WTC11 (cell line): ENCODE measurements around the gene FRS2. TPM values are rescaled to one million over a fixed set of nuclear protein-coding genes. Genes with fewer than 3 reads are reported as not detected.
A peak's percentile ranks its signal among the peaks of the same experiment; 100 is the strongest.

Experiments
- ATAC-seq: fragments of 200-7000 bp; cut with Tn5 transposase; 2 replicates; pipeline ENCODE4 v1.10.0; 2021; ENCODE audit warnings: mild to moderate bottlenecking, moderate library complexity
- Bru-seq: library from RNA; stranded (reverse); fragments of 400-500 nt; gene quantifications from one replicate; lab custom pipeline; 2021; lab: Mats Ljungman, UMichigan
- CTCF ChIA-PET: fragments of 300-600 bp; sonication (Branson Sonifier 250); formaldehyde crosslinking; loops from one replicate; lab custom pipeline; 2021; ENCODE audit warnings: antibody characterized with exemption; lab: Charles Lee
- POLR2A ChIA-PET: fragments of 350-600 bp; sonication (Branson Sonifier 250); formaldehyde crosslinking; loops from one replicate; lab custom pipeline; 2021; ENCODE audit warnings: antibody characterized with exemption; lab: Charles Lee
- DNase-seq: peaks from one replicate; pipeline ENCODE4 v3.0.0; 2021; ENCODE audit warnings: low spot score
- H3K27ac Mint-ChIP-seq: 2 replicates; pipeline ENCODE4 v1.8.0; 2021; ENCODE audit warnings: mixed read lengths
- H3K27me3 Mint-ChIP-seq: 2 replicates; pipeline ENCODE4 v1.8.0; 2021; ENCODE audit warnings: low read depth, mild to moderate bottlenecking, moderate library complexity, mixed read lengths
- H3K36me3 Mint-ChIP-seq: 2 replicates; pipeline ENCODE4 v1.8.0; 2021; ENCODE audit warnings: mixed read lengths
- H3K4me1 Mint-ChIP-seq: 2 replicates; pipeline ENCODE4 v1.8.0; 2022; ENCODE audit warnings: mixed read lengths
- H3K4me3 Mint-ChIP-seq: 2 replicates; pipeline ENCODE4 v1.8.0; 2021; ENCODE audit warnings: mild to moderate bottlenecking, moderate library complexity, mixed read lengths
- H3K9me3 Mint-ChIP-seq: 2 replicates; pipeline ENCODE4 v1.8.0; 2021; ENCODE audit warnings: mixed read lengths
- ESRRA ChIP-seq: sonication (generic); formaldehyde crosslinking; IDR thresholded peaks from 2 replicates; pipeline ENCODE4 v1.8.1; 2022; ENCODE audit warnings: mild to moderate bottlenecking, missing genetic modification reagents, borderline replicate concordance
- NR2C2 ChIP-seq: sonication (generic); formaldehyde crosslinking; IDR thresholded peaks from 2 replicates; pipeline ENCODE4 v1.8.0; 2022; ENCODE audit warnings: mild to moderate bottlenecking, missing genetic modification reagents
- ZNF232 ChIP-seq: sonication (generic); formaldehyde crosslinking; IDR thresholded peaks from 2 replicates; pipeline ENCODE4 v1.8.0; 2022; ENCODE audit warnings: mild to moderate bottlenecking, missing genetic modification reagents
- ZNF396 ChIP-seq: fragments of 250-450 bp; sonication (Bioruptor Pico); IDR thresholded peaks from 2 replicates; pipeline ENCODE4 v1.8.0; 2021; ENCODE audit warnings: mild to moderate bottlenecking, moderate library complexity, borderline replicate concordance
- long read RNA-seq, 3 experiments: library from RNA in 1 of 3; library from capped mRNA in 1 of 3; library from polyadenylated mRNA in 1 of 3; unstranded in 2 of 3; stranded (forward) in 1 of 3; transcript quantifications; one replicate each; pipeline ENCODE4 v2.0.0, GENCODE V29; 2021
- total RNA-seq: library from RNA; stranded (reverse); gene quantifications from 3 replicates; pipeline ENCODE4 v1.2.3, GENCODE V29; 2021
- TF ChIP-seq, protein P1 (sequence below): sonication (generic); formaldehyde crosslinking; IDR thresholded peaks from 2 replicates; pipeline ENCODE4 v1.8.1; 2023; ENCODE audit warnings: mild to moderate bottlenecking, missing genetic modification reagents, moderate library complexity
- TF ChIP-seq, protein P2 (sequence below): sonication (generic); formaldehyde crosslinking; IDR thresholded peaks from 2 replicates; pipeline ENCODE4 v1.8.1; 2022; ENCODE audit warnings: mild to moderate bottlenecking, missing genetic modification reagents, moderate library complexity, borderline replicate concordance
- TF ChIP-seq, protein P3 (sequence below): sonication (generic); formaldehyde crosslinking; IDR thresholded peaks from 2 replicates; pipeline ENCODE4 v1.8.0; 2023; ENCODE audit warnings: missing genetic modification reagents, mild to moderate bottlenecking, borderline replicate concordance
- TF ChIP-seq, protein P4 (sequence below): sonication (generic); formaldehyde crosslinking; IDR thresholded peaks from 2 replicates; pipeline ENCODE4 v1.8.1; 2023; ENCODE audit warnings: mild to moderate bottlenecking, missing genetic modification reagents, borderline replicate concordance
- TF ChIP-seq, protein P5 (sequence below): sonication (generic); formaldehyde crosslinking; IDR thresholded peaks from 2 replicates; pipeline ENCODE4 v1.8.1; 2022; ENCODE audit warnings: low read depth, missing genetic modification reagents, borderline replicate concordance
- TF ChIP-seq, protein P6 (sequence below): sonication (generic); formaldehyde crosslinking; IDR thresholded peaks from 2 replicates; pipeline ENCODE4 v1.8.0; 2022; ENCODE audit warnings: missing genetic modification reagents
- TF ChIP-seq, protein P7 (sequence below): sonication (generic); formaldehyde crosslinking; IDR thresholded peaks from 2 replicates; pipeline ENCODE4 v1.8.1; 2023; ENCODE audit warnings: mild to moderate bottlenecking, moderate library complexity, missing genetic modification reagents

The FRS2 gene, protein sequence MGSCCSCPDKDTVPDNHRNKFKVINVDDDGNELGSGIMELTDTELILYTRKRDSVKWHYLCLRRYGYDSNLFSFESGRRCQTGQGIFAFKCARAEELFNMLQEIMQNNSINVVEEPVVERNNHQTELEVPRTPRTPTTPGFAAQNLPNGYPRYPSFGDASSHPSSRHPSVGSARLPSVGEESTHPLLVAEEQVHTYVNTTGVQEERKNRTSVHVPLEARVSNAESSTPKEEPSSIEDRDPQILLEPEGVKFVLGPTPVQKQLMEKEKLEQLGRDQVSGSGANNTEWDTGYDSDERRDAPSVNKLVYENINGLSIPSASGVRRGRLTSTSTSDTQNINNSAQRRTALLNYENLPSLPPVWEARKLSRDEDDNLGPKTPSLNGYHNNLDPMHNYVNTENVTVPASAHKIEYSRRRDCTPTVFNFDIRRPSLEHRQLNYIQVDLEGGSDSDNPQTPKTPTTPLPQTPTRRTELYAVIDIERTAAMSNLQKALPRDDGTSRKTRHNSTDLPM
- 23.7 to 26.7 TPM (median 26.1 TPM) in 3 replicates for total RNA-seq
- Bru-seq, nascent RNA: percentile 86 among the genes with signal in this experiment
- long read RNA-seq, experiment 1, transcript FRS2-206 (9 exons, 1,952 nt): major isoform, 41 of 82 reads
- long read RNA-seq, experiment 1, partial matches to known transcripts: 13 of 82 reads
- long read RNA-seq, experiment 1, other reads (novel, unspliced or antisense): 28 of 82 reads
- long read RNA-seq, experiment 2, partial matches to known transcripts: 2 of 27 reads
- long read RNA-seq, experiment 2, other reads (novel, unspliced or antisense): 22 of 27 reads
- long read RNA-seq, experiment 3, partial matches to known transcripts: 0 of 5 reads
- long read RNA-seq, experiment 3, other reads (novel, unspliced or antisense): 2 of 5 reads

DNA sequence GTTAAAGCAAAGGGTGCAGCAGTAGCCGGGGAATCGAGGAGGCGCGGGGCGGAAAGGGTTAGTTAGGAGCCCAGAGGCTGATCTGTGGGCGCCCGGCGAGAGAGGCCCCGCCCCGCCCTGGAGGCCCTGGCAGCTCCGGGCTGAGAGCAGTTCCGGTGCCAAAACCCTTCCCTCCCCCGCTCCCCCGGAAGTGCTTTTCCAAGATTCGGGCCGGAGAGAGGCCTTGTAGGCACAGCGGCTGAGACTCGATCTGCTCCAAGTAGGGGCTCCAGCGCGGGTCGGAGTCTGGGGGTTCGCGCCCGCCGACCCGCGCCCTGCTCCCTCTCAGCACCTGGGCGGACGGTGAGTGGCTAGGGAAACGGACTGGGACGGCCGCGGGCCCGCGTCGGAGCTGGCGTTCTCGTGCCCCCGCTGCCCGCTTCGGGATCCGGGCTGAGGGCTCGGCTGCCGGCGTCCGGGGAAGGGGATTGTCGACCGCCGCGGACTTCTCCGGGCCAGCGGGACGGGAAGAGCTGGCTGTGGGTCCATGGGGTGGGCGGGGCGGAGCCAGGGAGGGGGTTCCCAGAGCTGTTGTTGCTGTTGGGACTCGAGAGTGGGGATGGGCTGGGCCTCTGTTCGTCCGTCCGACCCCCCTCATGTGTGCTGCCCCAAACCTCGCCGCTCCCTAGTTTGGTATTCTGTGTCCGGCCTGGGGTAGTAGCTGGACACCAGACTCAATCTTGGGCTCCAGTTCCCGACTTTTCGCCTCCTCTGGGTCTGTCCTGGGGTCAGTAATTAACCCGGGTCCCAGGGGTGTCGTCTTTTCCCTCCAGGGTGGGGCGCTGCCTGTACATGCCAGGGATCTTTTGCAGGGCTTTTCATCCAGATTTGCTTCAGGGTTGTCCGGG lies at the start of gene FRS2:
TSS of gene FRS2 (plus strand) at position 200 of the 887 bp plus-strand sequence. CDS start 98,643 bp downstream, outside the sequence.
- Mint-ChIP-seq H3K4me1 (peaks cover 74% of the 10 kb centered on the region), H3K4me3 (peak within 1 kb of the TSS; percentile 91), H3K36me3 (no peaks in the 10 kb centered on the region), H3K27ac (peak within 1 kb of the TSS; percentile 96), H3K9me3 (no peaks in the 10 kb centered on the region), H3K27me3 (no peaks in the 10 kb centered on the region)
- DNase-seq: peak; percentile 93
- POLR2A ChIA-PET: interaction anchor here (1.4 kb wide), 2 partner anchors 64 to 115 kb away, joined by 5 to 6 read pairs; partner anchors contain the start of gene CCT2
- ATAC-seq: peak; percentile 88
- CTCF ChIA-PET: interaction anchor here (0.9 to 1.6 kb wide), 7 partner anchors 12 to 114 kb away, joined by 3 to 10 read pairs (median 3); no protein-coding TSS in a partner anchor
- TF ChIP-seq ZNF396 (CRISPR knock-in tag) (no peak), ZNF232 (peak; percentile 51; the same call in 1 of the 2 replicates), ESRRA (CRISPR knock-in tag) (no peak), NR2C2 (CRISPR knock-in tag) (peak; percentile 95)
- TF ChIP-seq, protein P1, sequence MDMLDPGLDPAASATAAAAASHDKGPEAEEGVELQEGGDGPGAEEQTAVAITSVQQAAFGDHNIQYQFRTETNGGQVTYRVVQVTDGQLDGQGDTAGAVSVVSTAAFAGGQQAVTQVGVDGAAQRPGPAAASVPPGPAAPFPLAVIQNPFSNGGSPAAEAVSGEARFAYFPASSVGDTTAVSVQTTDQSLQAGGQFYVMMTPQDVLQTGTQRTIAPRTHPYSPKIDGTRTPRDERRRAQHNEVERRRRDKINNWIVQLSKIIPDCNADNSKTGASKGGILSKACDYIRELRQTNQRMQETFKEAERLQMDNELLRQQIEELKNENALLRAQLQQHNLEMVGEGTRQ (CRISPR knock-in tag): no peak
- TF ChIP-seq, protein P2, sequence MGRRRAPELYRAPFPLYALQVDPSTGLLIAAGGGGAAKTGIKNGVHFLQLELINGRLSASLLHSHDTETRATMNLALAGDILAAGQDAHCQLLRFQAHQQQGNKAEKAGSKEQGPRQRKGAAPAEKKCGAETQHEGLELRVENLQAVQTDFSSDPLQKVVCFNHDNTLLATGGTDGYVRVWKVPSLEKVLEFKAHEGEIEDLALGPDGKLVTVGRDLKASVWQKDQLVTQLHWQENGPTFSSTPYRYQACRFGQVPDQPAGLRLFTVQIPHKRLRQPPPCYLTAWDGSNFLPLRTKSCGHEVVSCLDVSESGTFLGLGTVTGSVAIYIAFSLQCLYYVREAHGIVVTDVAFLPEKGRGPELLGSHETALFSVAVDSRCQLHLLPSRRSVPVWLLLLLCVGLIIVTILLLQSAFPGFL (CRISPR knock-in tag): no peak
- TF ChIP-seq, protein P3, sequence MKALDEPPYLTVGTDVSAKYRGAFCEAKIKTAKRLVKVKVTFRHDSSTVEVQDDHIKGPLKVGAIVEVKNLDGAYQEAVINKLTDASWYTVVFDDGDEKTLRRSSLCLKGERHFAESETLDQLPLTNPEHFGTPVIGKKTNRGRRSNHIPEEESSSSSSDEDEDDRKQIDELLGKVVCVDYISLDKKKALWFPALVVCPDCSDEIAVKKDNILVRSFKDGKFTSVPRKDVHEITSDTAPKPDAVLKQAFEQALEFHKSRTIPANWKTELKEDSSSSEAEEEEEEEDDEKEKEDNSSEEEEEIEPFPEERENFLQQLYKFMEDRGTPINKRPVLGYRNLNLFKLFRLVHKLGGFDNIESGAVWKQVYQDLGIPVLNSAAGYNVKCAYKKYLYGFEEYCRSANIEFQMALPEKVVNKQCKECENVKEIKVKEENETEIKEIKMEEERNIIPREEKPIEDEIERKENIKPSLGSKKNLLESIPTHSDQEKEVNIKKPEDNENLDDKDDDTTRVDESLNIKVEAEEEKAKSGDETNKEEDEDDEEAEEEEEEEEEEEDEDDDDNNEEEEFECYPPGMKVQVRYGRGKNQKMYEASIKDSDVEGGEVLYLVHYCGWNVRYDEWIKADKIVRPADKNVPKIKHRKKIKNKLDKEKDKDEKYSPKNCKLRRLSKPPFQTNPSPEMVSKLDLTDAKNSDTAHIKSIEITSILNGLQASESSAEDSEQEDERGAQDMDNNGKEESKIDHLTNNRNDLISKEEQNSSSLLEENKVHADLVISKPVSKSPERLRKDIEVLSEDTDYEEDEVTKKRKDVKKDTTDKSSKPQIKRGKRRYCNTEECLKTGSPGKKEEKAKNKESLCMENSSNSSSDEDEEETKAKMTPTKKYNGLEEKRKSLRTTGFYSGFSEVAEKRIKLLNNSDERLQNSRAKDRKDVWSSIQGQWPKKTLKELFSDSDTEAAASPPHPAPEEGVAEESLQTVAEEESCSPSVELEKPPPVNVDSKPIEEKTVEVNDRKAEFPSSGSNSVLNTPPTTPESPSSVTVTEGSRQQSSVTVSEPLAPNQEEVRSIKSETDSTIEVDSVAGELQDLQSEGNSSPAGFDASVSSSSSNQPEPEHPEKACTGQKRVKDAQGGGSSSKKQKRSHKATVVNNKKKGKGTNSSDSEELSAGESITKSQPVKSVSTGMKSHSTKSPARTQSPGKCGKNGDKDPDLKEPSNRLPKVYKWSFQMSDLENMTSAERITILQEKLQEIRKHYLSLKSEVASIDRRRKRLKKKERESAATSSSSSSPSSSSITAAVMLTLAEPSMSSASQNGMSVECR (CRISPR knock-in tag): peak; percentile 74; the same call in 1 of the 2 replicates
- TF ChIP-seq, protein P4, sequence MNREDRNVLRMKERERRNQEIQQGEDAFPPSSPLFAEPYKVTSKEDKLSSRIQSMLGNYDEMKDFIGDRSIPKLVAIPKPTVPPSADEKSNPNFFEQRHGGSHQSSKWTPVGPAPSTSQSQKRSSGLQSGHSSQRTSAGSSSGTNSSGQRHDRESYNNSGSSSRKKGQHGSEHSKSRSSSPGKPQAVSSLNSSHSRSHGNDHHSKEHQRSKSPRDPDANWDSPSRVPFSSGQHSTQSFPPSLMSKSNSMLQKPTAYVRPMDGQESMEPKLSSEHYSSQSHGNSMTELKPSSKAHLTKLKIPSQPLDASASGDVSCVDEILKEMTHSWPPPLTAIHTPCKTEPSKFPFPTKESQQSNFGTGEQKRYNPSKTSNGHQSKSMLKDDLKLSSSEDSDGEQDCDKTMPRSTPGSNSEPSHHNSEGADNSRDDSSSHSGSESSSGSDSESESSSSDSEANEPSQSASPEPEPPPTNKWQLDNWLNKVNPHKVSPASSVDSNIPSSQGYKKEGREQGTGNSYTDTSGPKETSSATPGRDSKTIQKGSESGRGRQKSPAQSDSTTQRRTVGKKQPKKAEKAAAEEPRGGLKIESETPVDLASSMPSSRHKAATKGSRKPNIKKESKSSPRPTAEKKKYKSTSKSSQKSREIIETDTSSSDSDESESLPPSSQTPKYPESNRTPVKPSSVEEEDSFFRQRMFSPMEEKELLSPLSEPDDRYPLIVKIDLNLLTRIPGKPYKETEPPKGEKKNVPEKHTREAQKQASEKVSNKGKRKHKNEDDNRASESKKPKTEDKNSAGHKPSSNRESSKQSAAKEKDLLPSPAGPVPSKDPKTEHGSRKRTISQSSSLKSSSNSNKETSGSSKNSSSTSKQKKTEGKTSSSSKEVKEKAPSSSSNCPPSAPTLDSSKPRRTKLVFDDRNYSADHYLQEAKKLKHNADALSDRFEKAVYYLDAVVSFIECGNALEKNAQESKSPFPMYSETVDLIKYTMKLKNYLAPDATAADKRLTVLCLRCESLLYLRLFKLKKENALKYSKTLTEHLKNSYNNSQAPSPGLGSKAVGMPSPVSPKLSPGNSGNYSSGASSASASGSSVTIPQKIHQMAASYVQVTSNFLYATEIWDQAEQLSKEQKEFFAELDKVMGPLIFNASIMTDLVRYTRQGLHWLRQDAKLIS (CRISPR knock-in tag): no peak
- TF ChIP-seq, protein P5, sequence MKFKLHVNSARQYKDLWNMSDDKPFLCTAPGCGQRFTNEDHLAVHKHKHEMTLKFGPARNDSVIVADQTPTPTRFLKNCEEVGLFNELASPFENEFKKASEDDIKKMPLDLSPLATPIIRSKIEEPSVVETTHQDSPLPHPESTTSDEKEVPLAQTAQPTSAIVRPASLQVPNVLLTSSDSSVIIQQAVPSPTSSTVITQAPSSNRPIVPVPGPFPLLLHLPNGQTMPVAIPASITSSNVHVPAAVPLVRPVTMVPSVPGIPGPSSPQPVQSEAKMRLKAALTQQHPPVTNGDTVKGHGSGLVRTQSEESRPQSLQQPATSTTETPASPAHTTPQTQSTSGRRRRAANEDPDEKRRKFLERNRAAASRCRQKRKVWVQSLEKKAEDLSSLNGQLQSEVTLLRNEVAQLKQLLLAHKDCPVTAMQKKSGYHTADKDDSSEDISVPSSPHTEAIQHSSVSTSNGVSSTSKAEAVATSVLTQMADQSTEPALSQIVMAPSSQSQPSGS: no peak
- TF ChIP-seq, protein P6, sequence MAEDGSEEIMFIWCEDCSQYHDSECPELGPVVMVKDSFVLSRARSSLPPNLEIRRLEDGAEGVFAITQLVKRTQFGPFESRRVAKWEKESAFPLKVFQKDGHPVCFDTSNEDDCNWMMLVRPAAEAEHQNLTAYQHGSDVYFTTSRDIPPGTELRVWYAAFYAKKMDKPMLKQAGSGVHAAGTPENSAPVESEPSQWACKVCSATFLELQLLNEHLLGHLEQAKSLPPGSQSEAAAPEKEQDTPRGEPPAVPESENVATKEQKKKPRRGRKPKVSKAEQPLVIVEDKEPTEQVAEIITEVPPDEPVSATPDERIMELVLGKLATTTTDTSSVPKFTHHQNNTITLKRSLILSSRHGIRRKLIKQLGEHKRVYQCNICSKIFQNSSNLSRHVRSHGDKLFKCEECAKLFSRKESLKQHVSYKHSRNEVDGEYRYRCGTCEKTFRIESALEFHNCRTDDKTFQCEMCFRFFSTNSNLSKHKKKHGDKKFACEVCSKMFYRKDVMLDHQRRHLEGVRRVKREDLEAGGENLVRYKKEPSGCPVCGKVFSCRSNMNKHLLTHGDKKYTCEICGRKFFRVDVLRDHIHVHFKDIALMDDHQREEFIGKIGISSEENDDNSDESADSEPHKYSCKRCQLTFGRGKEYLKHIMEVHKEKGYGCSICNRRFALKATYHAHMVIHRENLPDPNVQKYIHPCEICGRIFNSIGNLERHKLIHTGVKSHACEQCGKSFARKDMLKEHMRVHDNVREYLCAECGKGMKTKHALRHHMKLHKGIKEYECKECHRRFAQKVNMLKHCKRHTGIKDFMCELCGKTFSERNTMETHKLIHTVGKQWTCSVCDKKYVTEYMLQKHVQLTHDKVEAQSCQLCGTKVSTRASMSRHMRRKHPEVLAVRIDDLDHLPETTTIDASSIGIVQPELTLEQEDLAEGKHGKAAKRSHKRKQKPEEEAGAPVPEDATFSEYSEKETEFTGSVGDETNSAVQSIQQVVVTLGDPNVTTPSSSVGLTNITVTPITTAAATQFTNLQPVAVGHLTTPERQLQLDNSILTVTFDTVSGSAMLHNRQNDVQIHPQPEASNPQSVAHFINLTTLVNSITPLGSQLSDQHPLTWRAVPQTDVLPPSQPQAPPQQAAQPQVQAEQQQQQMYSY (CRISPR knock-in tag): no peak
- TF ChIP-seq, protein P7, sequence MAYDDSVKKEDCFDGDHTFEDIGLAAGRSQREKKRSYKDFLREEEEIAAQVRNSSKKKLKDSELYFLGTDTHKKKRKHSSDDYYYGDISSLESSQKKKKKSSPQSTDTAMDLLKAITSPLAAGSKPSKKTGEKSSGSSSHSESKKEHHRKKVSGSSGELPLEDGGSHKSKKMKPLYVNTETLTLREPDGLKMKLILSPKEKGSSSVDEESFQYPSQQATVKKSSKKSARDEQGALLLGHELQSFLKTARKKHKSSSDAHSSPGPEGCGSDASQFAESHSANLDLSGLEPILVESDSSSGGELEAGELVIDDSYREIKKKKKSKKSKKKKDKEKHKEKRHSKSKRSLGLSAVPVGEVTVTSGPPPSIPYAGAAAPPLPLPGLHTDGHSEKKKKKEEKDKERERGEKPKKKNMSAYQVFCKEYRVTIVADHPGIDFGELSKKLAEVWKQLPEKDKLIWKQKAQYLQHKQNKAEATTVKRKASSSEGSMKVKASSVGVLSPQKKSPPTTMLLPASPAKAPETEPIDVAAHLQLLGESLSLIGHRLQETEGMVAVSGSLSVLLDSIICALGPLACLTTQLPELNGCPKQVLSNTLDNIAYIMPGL (CRISPR knock-in tag): peak; percentile 95; the same call in 1 of the 2 replicates
